Peyer's patch (tissue), 4 donors: ENCODE results near the gene ARHGAP15.

Source experiments
- CTCF ChIP-seq, 6 experiments: fragments of 450-650 bp in 4 of 6; fragments of 200-600 bp in 2 of 6; sonication (generic) in 1 of 6; IDR thresholded peaks; one replicate each; pipeline ENCODE4 v1.5.1; 2017 to 2019; ENCODE audit warnings: antibody characterized with exemption in 6 of 6, mild to moderate bottlenecking in 3 of 6, moderate library complexity in 1 of 6
- POLR2A ChIP-seq, 2 donors: fragments of 450-650 bp; IDR thresholded peaks; one replicate each; pipeline ENCODE4 v1.5.1; 2017; ENCODE audit warnings: antibody characterized with exemption in 2 of 2, mild to moderate bottlenecking in 2 of 2, moderate library complexity in 2 of 2

GRCh38 chr2:143473216-143473615, 344.0 kb downstream of the ARHGAP15 start:
- TF ChIP-seq CTCF (IDR thresholded peaks at IDR 0.05) (no peak), POLR2A (IDR thresholded peaks at IDR 0.05) (no peak)
